ENCODE results near the gene SYNDIG1.

SYNDIG1 gene

DNA sequence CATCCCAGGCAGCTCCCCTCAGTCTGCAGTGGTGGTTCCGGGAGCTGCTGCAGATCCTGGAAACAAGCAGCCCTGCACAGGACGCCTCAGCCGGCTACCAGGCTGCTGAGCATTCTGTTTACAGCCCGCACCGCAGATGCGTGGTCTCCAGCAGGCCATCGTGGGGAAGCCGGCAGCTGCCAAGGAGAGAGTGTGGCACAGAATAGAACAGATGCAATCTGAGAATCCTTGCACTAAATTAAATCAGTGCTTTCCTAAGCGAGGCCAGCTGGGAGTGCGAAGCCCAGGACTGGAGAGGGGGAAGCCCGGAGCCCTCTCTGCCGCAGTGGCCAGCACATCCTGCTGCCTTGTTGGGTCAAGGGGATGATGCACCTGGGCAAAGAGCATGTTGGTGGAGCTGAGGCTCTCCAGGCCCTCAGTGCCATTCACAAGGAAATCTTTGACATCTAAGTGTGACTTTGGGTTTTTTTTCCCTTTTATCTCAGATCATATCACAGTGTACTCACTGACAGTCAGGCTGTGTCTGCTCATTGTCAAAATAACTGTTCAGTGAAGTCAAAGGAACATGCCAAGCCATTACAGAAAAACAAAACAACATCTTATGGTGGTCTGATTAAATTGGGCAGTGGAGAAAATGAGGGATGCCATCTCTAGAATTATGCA is 118.1 kb downstream of the SYNDIG1 start:
- Histone ChIP-seq H3K9me3 (ENCODE audit: control insufficient read depth, low read length) (no peaks in the 10 kb centered on the region), H3K9ac (ENCODE audit: low read length) (no peak overlapping the region), H3K79me1 (replicated peaks; ENCODE audit: low read length, poor library complexity, severe bottlenecking) (no peaks in the 10 kb centered on the region), H2BK12ac (ENCODE audit: low read length in 2 of 2) (no peak overlapping the region), H4K91ac (ENCODE audit: low read length) (no peak overlapping the region), H3K4me2 (ENCODE audit: low read length, poor library complexity, severe bottlenecking) (no peak overlapping the region), H3K18ac (ENCODE audit: low read depth in 1 of 2, low read length in 2 of 2) (no peak overlapping the region), H4K8ac (ENCODE audit: low read length) (no peak overlapping the region), H3K4me1 (ENCODE audit: control insufficient read depth, insufficient read depth, low read depth, low read length) (peaks cover 17% of the 10 kb centered on the region), H2BK120ac (ENCODE audit: low read depth, low read length) (no peak overlapping the region), H3K4me3 (ENCODE audit: insufficient read depth in 1 of 2, low read depth in 1 of 2, low read length in 2 of 2) (no peak overlapping the region), H3K23ac (ENCODE audit: low read length in 2 of 2) (no peak overlapping the region), H3K27ac (ENCODE audit: low read length, poor library complexity, severe bottlenecking) (no peak overlapping the region), H3K4ac (ENCODE audit: low read depth in 1 of 2, low read length in 2 of 2) (no peak overlapping the region), H3K14ac (ENCODE audit: low read length in 2 of 2) (no peak overlapping the region), H2BK15ac (ENCODE audit: low read depth, poor library complexity, severe bottlenecking) (no peak overlapping the region), H3K36me3 (ENCODE audit: control insufficient read depth in 1 of 2, insufficient read depth in 2 of 2, low read depth in 1 of 2, low read length in 2 of 2) (no peaks in the 10 kb centered on the region), H2BK5ac (ENCODE audit: low read depth, low read length, poor library complexity, severe bottlenecking) (no peak overlapping the region), H2AFZ (ENCODE audit: low read depth, low read length) (no peak overlapping the region), H3K27me3 (ENCODE audit: control insufficient read depth in 1 of 2, insufficient read depth in 1 of 2, low read length in 2 of 2) (peaks cover 2 to 3% of the 10 kb centered on the region in 2 experiments), H2AK5ac (ENCODE audit: low read length, severe bottlenecking) (no peak overlapping the region)
- DNase-seq, result no peak
- WGBS, result 82% methylated on average over 12 of the region's 12 CpGs

DNA sequence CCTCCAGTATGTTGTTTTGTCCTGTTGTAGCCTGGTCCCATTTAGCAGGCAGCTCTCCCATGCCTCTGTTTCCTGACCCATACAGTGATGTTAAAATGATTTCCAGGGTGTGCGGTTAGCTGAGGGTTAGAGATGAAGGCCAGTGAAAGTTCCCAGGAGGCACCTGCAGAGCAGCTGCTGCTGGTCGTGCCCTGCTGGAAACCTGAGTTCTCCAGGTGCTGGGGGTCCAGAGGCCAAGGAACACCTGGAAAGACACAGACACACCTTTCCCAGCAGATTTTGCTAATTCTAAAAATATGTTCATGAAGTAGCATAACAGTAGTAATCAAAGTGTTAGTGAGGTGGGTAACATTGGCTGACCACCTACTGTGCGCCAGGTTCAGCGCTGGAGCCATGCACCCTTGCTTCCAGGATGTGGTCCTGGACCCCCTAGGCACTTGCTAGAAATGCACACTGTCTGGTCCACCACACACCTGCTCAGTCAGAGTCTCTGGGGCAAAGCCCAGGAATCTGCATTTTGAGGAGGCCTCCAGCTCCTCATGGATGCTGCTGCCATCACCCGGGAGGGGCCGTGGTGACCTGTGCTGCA is 118.7 kb downstream of the SYNDIG1 start:
- Histone ChIP-seq H2AFZ (ENCODE audit: low read depth, low read length) (no peak overlapping the region), H3K9me3 (ENCODE audit: control insufficient read depth, low read length) (no peaks in the 10 kb centered on the region), H3K9ac (ENCODE audit: low read length) (no peak overlapping the region), H3K36me3 (ENCODE audit: control insufficient read depth in 1 of 2, insufficient read depth in 2 of 2, low read depth in 1 of 2, low read length in 2 of 2) (no peaks in the 10 kb centered on the region), H3K27ac (ENCODE audit: low read length, poor library complexity, severe bottlenecking) (no peak overlapping the region), H3K4me3 (ENCODE audit: insufficient read depth in 1 of 2, low read depth in 1 of 2, low read length in 2 of 2) (no peak overlapping the region), H3K4ac (ENCODE audit: low read depth in 1 of 2, low read length in 2 of 2) (no peak overlapping the region), H3K23ac (ENCODE audit: low read length in 2 of 2) (no peak overlapping the region), H3K27me3 (ENCODE audit: control insufficient read depth in 1 of 2, insufficient read depth in 1 of 2, low read length in 2 of 2) (peaks cover 0 to 9% of the 10 kb centered on the region in 2 experiments), H3K4me2 (ENCODE audit: low read length, poor library complexity, severe bottlenecking) (no peak overlapping the region), H3K14ac (ENCODE audit: low read length in 2 of 2) (no peak overlapping the region), H2BK5ac (ENCODE audit: low read depth, low read length, poor library complexity, severe bottlenecking) (no peak overlapping the region), H4K8ac (ENCODE audit: low read length) (no peak overlapping the region), H2BK120ac (ENCODE audit: low read depth, low read length) (no peak overlapping the region), H3K4me1 (ENCODE audit: control insufficient read depth, insufficient read depth, low read depth, low read length) (peaks cover 15% of the 10 kb centered on the region), H2BK15ac (ENCODE audit: low read depth, poor library complexity, severe bottlenecking) (no peak overlapping the region), H3K79me1 (replicated peaks; ENCODE audit: low read length, poor library complexity, severe bottlenecking) (no peaks in the 10 kb centered on the region), H2AK5ac (ENCODE audit: low read length, severe bottlenecking) (no peak overlapping the region), H2BK12ac (ENCODE audit: low read length in 2 of 2) (no peak overlapping the region), H3K18ac (ENCODE audit: low read depth in 1 of 2, low read length in 2 of 2) (no peak overlapping the region), H4K91ac (ENCODE audit: low read length) (no peak overlapping the region)
- WGBS, result 88% methylated on average over 6 of the region's 6 CpGs
- DNase-seq, result no peak

GRCh38 chr20:24588725-24589340 is 119.4 kb downstream of the SYNDIG1 start:
- Histone ChIP-seq H3K27me3 (ENCODE audit: control insufficient read depth in 1 of 2, insufficient read depth in 1 of 2, low read length in 2 of 2) (peaks cover 0 to 9% of the 10 kb centered on the region in 2 experiments), H3K23ac (ENCODE audit: low read length in 2 of 2) (no peak overlapping the region), H2BK15ac (ENCODE audit: low read depth, poor library complexity, severe bottlenecking) (no peak overlapping the region), H3K18ac (ENCODE audit: low read depth in 1 of 2, low read length in 2 of 2) (no peak overlapping the region), H2BK12ac (ENCODE audit: low read length in 2 of 2) (no peak overlapping the region), H2BK5ac (ENCODE audit: low read depth, low read length, poor library complexity, severe bottlenecking) (no peak overlapping the region), H2AFZ (ENCODE audit: low read depth, low read length) (no peak overlapping the region), H3K4me2 (ENCODE audit: low read length, poor library complexity, severe bottlenecking) (no peak overlapping the region), H3K4me1 (ENCODE audit: control insufficient read depth, insufficient read depth, low read depth, low read length) (peaks cover 15% of the 10 kb centered on the region), H3K9ac (ENCODE audit: low read length) (no peak overlapping the region), H3K36me3 (ENCODE audit: control insufficient read depth in 1 of 2, insufficient read depth in 2 of 2, low read depth in 1 of 2, low read length in 2 of 2) (no peaks in the 10 kb centered on the region), H2BK120ac (ENCODE audit: low read depth, low read length) (no peak overlapping the region), H3K14ac (ENCODE audit: low read length in 2 of 2) (no peak overlapping the region), H3K9me3 (ENCODE audit: control insufficient read depth, low read length) (no peaks in the 10 kb centered on the region), H3K4me3 (ENCODE audit: insufficient read depth in 1 of 2, low read depth in 1 of 2, low read length in 2 of 2) (no peak overlapping the region), H4K8ac (ENCODE audit: low read length) (no peak overlapping the region), H3K4ac (ENCODE audit: low read depth in 1 of 2, low read length in 2 of 2) (no peak overlapping the region), H3K79me1 (replicated peaks; ENCODE audit: low read length, poor library complexity, severe bottlenecking) (no peaks in the 10 kb centered on the region), H4K91ac (ENCODE audit: low read length) (no peak overlapping the region), H2AK5ac (ENCODE audit: low read length, severe bottlenecking) (no peak overlapping the region), H3K27ac (ENCODE audit: low read length, poor library complexity, severe bottlenecking) (no peak overlapping the region)
- no peak for DNase-seq
- WGBS, result 95% methylated on average over 4 of the region's 4 CpGs

GRCh38 chr20:24589381-24589780 is 120.0 kb downstream of the SYNDIG1 start:
- Histone ChIP-seq H3K9ac (ENCODE audit: low read length) (no peak overlapping the region), H2BK120ac (ENCODE audit: low read depth, low read length) (no peak overlapping the region), H4K8ac (ENCODE audit: low read length) (no peak overlapping the region), H3K4me3 (ENCODE audit: insufficient read depth in 1 of 2, low read depth in 1 of 2, low read length in 2 of 2) (no peak overlapping the region), H3K23ac (ENCODE audit: low read length in 2 of 2) (no peak overlapping the region), H3K27me3 (ENCODE audit: control insufficient read depth in 1 of 2, insufficient read depth in 1 of 2, low read length in 2 of 2) (peaks cover 0 to 9% of the 10 kb centered on the region in 2 experiments), H3K4me1 (ENCODE audit: control insufficient read depth, insufficient read depth, low read depth, low read length) (peaks cover 12% of the 10 kb centered on the region), H3K27ac (ENCODE audit: low read length, poor library complexity, severe bottlenecking) (no peak overlapping the region), H2AFZ (ENCODE audit: low read depth, low read length) (no peak overlapping the region), H3K18ac (ENCODE audit: low read depth in 1 of 2, low read length in 2 of 2) (no peak overlapping the region), H2AK5ac (ENCODE audit: low read length, severe bottlenecking) (no peak overlapping the region), H3K14ac (ENCODE audit: low read length in 2 of 2) (no peak overlapping the region), H2BK15ac (ENCODE audit: low read depth, poor library complexity, severe bottlenecking) (no peak overlapping the region), H3K79me1 (replicated peaks; ENCODE audit: low read length, poor library complexity, severe bottlenecking) (no peaks in the 10 kb centered on the region), H3K4ac (ENCODE audit: low read depth in 1 of 2, low read length in 2 of 2) (no peak overlapping the region), H3K4me2 (ENCODE audit: low read length, poor library complexity, severe bottlenecking) (no peak overlapping the region), H2BK5ac (ENCODE audit: low read depth, low read length, poor library complexity, severe bottlenecking) (no peak overlapping the region), H3K36me3 (ENCODE audit: control insufficient read depth in 1 of 2, insufficient read depth in 2 of 2, low read depth in 1 of 2, low read length in 2 of 2) (no peaks in the 10 kb centered on the region), H4K91ac (ENCODE audit: low read length) (no peak overlapping the region), H2BK12ac (ENCODE audit: low read length in 2 of 2) (no peak overlapping the region), H3K9me3 (ENCODE audit: control insufficient read depth, low read length) (no peaks in the 10 kb centered on the region)
- 75% methylated on average over 1 of the region's 4 CpGs for WGBS
- DNase-seq, result no peak
